HUDEP-2 (cell line): Measurements from ENCODE around the gene OR10G2.
"Not testable (repeated sequence)": the region's sequence is repeated elsewhere in the genome, so short reads cannot be mapped to it uniquely, and the experiment has no call there.

Experiments used
- DNase-seq, 76 experiments: peaks; one replicate each; lab custom pipeline; 2025; ENCODE audit not compliant: unreplicated experiment in 76 of 76; lab: John Stamatoyannopoulos, UW

The OR10G2 gene, protein sequence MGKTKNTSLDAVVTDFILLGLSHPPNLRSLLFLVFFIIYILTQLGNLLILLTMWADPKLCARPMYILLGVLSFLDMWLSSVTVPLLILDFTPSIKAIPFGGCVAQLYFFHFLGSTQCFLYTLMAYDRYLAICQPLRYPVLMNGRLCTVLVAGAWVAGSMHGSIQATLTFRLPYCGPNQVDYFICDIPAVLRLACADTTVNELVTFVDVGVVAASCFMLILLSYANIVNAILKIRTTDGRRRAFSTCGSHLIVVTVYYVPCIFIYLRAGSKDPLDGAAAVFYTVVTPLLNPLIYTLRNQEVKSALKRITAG

DNA sequence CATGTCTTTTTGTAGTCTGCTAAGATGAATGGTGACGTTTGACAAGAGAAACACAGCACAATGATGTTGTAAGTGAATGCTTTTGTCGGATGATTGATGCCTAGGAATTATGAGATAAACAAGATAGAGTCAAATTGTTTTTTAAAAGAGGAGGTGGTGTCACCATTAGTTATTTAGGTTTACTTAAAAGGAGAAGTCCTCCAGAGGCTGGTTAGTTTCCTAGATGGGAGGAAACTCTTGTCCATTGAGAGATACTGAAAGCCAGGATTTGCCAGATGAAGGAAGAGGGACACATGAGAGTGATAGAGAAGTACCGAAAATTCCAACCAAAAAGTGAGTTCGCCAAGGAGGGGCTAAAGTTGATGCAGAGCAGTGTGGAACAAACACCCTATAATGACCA, at the start of gene OR10G2:
TSS of gene OR10G2 (minus strand) at position 101 of the 400 bp plus-strand sequence. CDS start at position 3, 98 bp downstream.
- DNase-seq: no peak

DNA sequence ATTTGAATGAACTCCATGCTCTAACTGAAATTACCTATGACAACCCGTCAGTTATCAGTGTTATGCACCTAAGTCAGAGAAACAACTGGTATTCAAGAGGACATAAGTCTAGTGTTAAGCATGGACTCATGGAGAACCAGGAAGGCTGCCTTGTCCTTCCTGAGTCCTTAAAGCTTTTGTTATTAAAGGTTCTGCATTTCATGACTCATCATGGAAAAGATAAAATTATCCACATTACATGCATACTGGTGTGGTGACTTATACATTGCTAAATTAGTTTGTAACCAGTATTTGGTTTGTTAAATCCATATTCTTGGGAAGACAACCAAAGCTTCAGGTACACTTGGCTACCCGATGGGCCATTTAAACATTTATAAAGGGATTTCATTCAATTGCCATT, 45.3 kb upstream of the OR10G2 start:
- no peak for DNase-seq

DNA sequence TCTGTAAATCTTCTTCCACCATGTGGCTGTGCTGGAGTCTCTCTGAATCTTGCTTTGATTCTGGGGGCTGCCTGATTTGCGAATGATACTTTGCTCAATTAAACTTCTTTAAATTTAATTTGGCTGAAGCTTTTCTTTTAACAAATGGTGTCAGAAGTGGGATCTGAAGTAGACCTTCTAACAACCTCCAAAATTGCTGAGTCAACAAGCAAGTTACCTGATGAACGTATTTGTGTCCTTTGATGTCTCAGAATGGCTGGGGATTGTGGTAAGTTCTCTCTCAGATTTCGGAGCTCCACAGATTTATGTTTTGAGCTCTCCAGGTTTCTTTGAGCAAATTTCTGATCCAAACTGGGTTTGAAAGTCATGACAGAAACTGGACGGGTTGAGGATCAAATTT, 40.8 kb upstream of the OR10G2 start:
- DNase-seq: no peak

DNA sequence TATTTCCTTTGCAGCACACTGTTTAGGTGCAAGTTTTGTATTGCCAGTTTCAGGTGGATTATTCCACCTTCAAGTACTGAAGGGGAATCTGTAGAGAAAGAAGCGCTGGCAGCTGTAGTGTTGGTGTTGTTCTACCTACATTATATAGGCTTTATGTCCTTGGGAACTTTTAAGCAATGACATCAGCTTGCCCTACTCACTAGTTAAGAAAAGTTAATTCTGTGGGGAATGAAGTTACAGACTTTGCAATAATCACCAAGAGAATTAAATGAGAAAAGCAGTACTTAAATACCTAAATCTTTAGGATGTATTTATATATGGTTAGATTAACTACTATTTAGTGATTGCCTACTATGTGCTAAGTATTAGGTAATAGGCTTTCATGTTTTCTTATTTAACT, 39.0 kb upstream of the OR10G2 start, which contains the start of gene OR4E1:
TSS of gene OR4E1 (minus strand) at position 101 of the 400 bp plus-strand sequence. CDS start 2,883 bp downstream, outside the sequence.
- DNase-seq: no peak

DNA sequence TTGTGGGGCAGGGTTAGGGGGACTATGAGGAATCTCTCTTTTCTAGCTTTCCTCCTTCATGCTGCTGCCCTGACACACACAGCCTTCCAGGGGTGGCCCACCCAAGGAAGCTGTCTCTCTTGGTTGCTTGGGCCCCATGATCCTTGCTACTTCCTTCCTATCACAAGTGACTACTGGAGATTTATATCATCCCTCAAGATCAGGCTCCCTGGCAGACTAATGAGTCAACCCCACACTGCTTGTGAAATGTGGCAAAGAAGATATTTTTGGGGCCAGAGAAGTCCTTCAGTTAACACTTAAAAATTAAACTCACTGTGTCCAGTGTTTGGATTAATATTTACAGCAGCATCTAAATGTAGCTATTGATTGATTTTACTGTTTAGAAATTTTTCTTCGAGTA, 37.4 kb upstream of the OR10G2 start:
- no peak for DNase-seq

DNA sequence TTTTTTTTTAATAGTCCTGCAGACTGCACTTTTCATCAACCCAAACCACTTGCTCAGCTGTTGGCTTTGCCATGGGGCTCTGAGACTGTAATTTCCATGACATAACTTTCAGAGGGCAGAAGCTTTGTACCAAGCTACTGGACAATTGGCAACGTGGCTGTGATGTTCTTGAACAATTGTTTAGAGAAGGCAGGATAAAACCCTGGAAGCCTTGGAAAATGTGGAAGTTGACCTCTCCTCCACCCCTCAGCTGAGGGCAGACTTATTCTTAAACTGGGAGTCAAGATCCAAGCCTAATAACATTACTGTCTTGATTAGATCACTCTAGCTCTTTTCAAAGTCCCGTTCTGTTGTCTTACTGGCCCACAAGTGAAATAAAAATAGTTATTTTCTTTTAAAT, 36.6 kb upstream of the OR10G2 start:
- DNase-seq: no peak

DNA sequence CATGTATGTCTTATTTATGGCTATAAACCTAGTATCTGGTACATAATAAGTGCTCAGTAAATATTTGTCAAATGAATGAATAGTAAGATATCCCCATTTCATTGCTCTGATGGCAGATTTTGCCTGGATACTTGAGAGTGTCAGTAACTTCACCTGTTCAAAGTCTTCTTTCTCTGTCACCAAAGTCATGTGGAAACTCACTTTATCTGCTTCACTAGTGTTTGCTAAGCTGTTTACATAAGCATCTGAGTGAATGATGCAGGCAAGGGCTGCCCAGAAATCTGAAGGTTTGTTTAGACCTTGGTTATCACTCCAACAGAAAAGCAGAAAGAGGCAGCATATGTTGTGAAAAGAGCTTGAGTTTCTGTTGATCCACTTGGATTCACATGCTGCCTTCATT, 34.5 kb upstream of the OR10G2 start:
- no peak for DNase-seq

DNA sequence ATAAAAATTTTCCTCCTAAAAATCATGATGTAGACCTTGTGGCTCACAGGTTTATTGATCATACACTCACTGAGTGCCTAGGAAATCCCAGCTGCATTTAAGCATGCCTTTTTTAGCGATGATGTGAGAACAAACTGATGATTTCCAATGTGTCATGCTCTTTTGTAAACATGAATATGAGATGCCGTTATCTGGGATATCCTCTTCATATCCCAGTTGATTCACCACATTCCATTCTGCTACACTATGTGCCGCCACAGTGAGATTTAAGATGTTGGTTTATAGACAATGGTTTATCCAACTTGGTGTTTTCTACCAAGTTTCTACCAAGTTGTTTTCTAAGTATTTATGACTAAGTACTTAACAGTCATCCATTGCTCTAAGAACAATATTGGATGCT, 33.6 kb upstream of the OR10G2 start:
- DNase-seq: no peak

DNA sequence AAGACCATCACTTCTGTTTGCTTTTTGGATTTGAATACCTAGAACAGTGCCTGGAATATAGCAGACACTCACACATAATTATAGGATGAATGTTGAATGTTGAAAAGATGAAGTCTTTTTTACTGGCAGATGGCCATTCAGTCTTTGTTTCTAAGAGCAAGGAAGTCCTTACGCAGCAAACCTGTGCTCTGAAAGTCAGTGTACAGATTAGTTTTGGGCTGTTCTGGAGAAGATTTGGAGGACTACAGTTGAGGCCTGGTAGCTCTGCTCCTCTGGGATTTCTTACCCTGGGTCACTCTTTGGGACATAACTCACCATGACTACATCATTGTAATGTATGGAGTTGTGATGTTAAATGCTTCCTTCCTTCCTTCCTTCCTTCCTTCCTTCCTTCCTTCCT, 22.2 kb upstream of the OR10G2 start:
- DNase-seq: no peak

DNA sequence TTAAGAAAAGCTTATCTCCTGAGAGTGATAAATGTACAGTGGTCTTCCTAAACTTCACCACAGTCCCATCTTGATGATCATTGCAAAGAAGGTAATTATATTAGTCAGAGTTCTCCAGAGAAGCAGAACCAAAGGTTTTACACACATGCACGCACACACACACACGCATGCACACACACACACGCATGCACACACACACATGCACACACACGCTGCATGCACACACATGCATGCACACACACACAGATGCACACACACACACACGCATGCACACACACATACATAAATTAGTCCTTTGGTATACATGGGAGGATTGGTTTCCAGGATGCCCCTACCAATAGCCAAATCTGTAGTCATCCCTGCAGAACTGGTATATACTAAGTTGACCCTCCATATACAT, 19.5 kb upstream of the OR10G2 start:
- DNase-seq: no peak

DNA sequence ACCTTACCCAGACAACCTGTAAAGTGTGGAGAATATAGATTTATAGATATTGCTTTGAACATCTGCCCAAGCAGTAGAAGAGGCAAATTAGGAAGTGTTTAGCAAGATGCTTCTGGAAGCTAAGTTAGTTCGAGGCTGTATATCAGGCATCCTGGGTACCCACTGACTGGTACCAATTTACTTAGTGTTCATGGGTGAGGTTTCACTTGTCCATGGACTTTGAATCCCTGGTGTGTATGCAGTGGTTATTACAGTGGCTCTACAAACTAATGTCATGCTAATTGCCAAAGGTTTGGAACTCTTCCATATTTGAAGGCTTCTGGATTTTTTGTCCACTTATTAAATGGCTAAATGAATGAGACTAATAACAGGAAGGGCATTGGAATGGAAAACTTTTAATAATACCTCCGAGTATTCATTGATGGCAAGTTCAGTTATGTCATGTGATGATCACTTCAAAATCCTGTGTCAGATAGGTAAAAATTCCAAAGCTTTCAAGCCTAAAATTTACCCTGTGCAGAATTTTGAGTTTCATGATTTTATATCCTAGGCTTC, 18.7 kb upstream of the OR10G2 start, which contains the start of gene OR4E2:
TSS of gene OR4E2 (plus strand) at position 505 of the 555 bp plus-strand sequence. CDS start 11,248 bp downstream, outside the sequence.
- no peak for DNase-seq

DNA sequence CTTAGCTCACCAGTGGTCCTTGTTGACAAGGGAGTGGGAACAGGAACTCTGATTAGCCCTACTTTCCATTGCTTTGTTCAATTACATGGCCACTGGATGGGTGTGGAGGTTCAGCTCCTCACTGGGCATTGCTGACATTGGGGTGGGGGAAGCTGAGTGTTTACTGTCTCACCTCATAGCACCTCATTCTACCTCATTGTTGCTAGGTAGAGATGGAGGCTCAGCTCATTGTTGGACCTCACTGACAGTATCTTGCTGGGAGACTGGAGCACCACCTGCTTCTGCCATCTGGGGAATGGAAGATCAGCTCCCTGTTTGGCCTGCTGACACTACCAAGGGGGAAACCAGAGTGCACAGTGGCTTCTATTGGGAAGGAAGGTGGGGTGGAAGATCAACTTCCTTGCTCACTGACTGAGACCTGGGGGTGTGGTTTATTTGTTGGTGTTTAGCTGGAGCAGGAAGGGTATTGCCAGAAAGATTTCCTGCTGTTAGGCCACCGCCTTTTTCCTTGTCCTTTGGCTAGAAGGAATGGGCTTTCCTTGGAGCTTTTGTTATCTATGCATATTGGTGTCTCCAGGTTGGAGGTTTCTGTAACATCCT, 17.6 kb upstream of the OR10G2 start:
- no peak for DNase-seq

DNA sequence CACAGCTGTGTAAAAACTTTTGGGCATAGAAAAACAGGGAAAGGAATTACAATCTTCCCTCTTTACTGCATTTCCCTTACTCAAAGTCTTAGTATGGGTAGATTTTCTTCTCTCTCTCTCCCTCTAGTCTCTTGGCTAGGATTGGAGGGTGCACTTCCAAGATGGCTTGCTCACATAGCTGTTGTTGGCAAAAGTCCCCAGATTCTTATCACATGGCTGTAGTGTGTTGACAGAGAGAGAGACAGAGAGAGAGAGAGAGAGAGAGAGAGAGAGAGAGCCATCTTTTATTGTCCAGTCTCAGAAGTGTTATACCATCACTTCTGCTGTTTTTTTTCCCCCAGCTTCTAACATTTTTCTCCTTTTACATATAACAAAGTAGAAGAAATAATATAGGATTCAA, 12.6 kb upstream of the OR10G2 start:
- DNase-seq: peak in 4 of 76 experiments; percentile 1 to 23 (median 10)

DNA sequence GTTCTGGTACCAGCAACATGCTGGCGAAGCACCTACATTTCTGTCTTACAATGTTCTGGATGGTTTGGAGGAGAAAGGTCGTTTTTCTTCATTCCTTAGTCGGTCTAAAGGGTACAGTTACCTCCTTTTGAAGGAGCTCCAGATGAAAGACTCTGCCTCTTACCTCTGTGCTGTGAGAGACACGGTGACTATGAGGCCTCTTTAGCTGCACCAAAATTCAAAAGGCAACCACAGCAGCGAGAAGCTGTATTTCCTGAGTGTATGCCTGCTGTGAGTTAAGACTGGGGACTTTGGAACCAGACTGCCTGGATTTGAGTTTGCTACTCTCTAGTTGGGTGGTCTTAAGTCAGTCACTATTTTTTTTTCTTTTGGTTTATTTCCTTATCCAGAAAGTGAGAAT, 8.7 kb upstream of the OR10G2 start:
- DNase-seq: no peak

DNA sequence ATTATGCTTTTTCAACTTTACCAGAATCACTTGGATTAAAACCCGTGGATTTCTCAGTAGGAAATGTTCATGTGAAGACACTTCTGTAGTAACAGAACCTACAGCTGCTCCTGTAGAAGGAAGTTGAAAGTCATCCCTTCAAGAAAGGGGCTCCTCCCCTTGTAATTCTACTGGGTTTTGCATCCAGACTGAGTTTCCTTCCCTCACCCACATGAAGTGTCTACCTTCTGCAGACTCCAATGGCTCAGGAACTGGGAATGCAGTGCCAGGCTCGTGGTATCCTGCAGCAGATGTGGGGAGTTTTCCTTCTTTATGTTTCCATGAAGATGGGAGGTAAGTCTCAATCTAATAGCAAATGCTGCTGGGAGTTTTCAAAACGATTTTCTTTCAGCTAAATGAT, 7.9 kb upstream of the OR10G2 start:
- no peak for DNase-seq

DNA sequence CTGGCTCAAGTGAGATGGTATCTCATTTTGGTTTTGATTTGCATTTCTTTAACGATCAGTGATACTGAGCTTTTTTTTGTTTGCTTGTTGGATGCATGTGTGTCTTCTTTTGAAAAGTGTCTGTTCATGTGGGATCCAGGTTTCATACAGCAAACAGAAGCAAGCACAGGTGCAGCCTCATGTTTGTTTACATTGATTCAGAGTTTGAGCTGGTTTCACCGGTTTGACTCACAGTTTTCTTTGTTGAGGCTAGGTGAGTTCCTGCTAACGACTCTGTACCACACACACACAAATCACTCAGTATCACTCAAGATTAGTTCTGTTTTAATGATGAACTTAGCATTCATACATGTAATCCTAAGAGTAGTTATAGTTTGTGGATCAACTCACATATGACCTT, 3.7 kb downstream of the OR10G2 start:
- no peak for DNase-seq

DNA sequence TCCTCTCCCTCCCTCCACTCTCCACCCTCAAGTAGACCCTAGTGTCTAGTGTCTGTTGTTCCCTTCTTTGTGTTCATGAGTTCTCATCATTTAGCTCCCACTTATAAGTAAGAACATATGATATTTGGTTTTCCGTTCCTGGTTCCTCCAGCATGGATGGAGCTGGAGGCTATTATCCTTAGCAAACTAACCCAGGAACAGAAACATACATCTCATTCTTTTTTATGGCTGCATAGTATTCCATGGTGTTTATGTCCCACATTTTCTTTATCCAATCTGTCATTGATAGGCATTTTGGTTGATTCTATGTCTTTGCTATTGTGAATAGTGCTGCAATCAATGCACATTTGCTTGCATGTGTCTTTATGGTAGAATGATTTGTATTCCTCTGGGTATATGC, 4.2 kb downstream of the OR10G2 start:
- not testable (repeated sequence) for DNase-seq

DNA sequence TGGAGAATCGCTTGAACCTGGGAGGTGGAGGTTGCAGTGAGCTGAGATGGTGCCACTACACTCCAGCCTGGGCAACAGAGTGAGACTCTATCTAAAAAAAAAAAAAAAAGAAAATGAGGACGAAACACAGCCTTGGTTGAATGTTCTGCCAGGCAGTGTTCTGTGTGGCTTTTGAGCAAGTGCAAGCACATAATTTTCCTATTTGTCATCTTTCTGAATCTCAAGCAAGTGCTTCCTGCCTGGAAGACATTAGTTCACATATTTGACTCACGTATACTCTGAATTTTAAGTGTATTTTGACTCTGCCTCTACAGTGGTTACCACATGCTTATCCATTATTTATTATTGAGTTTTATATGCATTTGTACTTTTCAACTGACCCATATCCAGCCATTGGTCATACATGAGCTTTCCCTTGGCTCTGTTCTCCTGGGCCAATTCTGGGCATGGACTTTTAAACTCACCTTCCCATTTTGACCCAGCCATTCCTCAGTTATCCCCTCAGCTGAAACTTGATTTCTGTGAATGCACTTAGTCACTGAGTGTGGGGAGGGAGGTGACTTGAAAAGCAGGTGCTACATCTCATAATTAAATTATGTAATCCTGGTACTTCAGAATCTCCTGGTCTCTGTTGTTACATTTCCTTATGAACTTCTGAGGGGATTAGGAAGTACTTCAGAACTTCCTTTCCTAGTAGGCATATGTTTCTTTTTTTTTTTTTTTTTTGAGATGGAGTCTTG, 8.1 kb downstream of the OR10G2 start:
- DNase-seq: no peak

DNA sequence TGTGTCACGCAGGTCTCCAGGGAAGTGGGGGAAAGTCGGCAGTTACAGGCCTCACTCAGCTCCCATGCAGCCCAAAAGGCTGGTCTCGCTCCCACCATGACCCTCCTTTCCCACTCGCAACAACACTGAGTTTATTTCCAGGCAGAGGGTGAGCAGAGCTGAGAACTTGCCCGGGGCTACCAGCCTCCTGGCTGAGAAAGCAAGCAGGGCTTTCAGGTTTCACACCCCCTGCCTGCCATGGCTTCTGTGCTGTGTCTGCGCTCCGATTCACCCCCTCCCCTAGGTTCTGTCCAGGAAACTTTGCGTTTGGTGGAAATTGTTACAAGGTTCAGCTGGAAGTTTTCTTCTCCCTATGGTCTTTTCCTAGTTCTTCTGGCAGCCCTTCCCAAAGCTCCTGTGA, 17.1 kb downstream of the OR10G2 start:
- no peak for DNase-seq

DNA sequence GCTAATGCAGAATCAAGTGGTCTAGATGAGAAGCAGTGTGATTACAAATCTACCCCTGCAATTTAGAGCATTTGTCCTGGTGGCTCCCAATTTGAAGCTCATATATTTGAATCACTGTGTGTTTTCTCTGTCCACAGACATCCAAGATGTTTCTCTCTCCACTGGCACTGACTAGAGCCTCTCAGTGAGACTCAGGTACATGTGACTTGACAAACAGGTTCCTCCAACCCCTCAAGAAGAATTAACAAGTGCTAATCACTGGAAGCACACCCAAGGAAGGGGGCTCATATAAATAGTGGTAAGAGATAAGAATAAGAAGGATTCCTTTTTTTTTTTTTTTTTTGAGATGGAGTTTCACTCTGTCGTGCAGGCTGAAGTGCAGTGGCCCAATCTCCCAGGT, 20.5 kb downstream of the OR10G2 start:
- no peak for DNase-seq

DNA sequence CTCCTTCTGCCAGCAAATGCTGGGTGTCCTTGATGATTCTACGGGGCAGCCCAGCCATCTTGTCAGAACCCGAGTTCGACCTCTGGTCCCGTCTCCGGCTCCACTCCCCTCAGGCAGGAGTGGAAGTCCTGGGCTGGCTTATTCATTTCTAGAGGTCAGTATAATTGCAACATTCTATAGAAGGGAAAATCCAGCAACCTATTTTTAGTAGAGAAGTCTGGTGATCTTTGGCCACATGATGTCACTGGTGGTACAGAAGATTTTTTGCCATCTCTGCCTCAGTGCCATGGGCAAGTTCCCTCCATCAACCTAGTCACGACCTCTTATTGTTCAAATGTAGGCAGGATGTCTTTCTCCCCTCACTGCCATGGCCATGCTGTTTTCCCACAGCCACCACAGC, 22.4 kb downstream of the OR10G2 start:
- no peak for DNase-seq
